ENCODE measurements around the gene RIPK4.

RIPK4 gene

DNA sequence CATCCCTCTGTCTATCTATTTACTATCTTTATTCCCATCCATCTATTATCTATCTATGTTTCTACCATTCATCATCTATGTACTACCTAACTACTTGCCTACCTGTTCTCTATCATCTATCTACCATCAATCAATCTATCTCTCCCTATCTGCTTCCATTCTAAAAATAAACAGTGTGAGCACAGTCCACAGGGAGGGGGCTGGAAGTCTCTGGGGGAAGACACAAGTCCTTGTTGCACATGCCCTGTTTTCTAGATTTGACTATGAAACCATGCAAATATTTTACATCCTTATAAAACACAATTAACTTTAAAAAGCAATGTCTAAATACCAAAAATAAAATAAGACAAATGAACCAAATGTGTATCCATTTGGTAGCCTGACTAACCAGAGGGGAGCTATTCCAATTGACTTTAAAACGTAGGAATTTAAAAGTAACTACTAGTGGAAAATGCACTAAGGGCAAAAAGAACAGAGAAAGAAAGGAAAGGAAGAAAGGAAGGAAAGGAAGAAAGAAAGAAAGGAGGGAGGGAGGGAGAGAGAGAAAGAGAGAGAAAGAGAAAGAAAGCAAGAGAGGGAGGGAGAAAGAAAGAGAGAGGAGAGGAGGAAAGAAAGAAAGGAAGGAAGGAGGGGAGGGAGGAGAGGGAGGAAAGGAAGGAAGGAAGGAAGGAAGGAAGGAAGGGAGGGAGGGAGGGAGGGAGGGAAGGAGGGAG is 13.6 kb upstream of the RIPK4 start:
- Histone ChIP-seq H3K79me1 (ENCODE audit: low read depth, low read length) (no peaks in the 10 kb centered on the region), H2BK120ac (ENCODE audit: low read depth, low read length) (no peak overlapping the region), H2BK15ac (ENCODE audit: low read length) (no peak overlapping the region), H3K4me3 (ENCODE audit: low read length in 2 of 2) (no peak overlapping the region), H2AK5ac (ENCODE audit: low read depth, low read length) (no peak overlapping the region), H2BK12ac (ENCODE audit: low read length) (no peak overlapping the region), H3K36me3 (replicated peaks in 1 of 2; ENCODE audit: control insufficient read depth in 2 of 2, insufficient read depth in 2 of 2, low read length in 2 of 2) (no peaks in the 10 kb centered on the region), H3K14ac (ENCODE audit: low read length) (no peak overlapping the region), H3K4ac (ENCODE audit: low read length) (no peak overlapping the region), H3K9ac (ENCODE audit: low read depth, low read length, poor library complexity) (no peak overlapping the region), H4K8ac (ENCODE audit: low read depth, low read length) (no peak overlapping the region), H3K23ac (ENCODE audit: low read depth, low read length, poor library complexity) (no peak overlapping the region), H3K18ac (ENCODE audit: low read length) (no peak overlapping the region), H3K9me3 (replicated peaks in 1 of 2; ENCODE audit: control insufficient read depth in 2 of 2, insufficient read depth in 1 of 2, low read depth in 1 of 2, low read length in 2 of 2) (no peaks in the 10 kb centered on the region), H3K4me1 (ENCODE audit: control insufficient read depth in 2 of 2, insufficient read depth in 1 of 2, low read depth in 1 of 2, low read length in 2 of 2) (peaks cover 0 to 5% of the 10 kb centered on the region in 2 donors), H3K27ac (replicated peaks; ENCODE audit: low read length) (no peak overlapping the region), H3K27me3 (ENCODE audit: control insufficient read depth in 3 of 3, insufficient read depth in 3 of 3, low read depth in 1 of 3, low read length in 3 of 3) (peaks cover 0 to 14% (median 2%) of the 10 kb centered on the region in 3 experiments), H2AFZ (ENCODE audit: low read length) (no peak overlapping the region), H4K91ac (ENCODE audit: low read depth, low read length, poor library complexity) (no peak overlapping the region), H2BK5ac (ENCODE audit: low read length) (no peak overlapping the region), H3K4me2 (ENCODE audit: insufficient read depth, low read length, poor library complexity, severe bottlenecking) (no peak overlapping the region)
- no CpG with 5 or more reads among the region's 1 CpG for WGBS, 2 donors (ENCODE audit: extremely low coverage in 2 of 2, insufficient read length in 2 of 2, insufficient replicate concordance in 1 of 2)
- no peak for DNase-seq (ENCODE audit: low spot score)

DNA sequence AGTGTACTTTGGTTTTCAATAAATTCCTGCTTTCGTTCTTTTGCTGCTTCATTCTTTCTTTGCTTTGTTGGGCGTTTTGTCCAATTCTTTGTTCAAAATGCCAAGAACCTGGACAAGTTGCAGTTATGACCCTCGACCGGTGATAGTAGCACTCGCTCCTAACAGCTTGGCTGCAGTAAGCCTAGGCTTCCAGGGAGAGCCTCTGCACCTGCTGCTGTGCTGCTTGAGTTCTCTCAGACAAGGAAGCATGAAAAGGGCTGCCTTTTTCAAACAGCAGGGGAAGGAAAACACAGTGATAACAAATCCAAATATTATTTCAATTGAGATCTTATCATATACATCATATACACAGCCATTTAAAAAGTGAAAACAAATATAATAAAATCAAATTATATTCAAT is 12.8 kb upstream of the RIPK4 start:
- Histone ChIP-seq H3K27ac (replicated peaks; ENCODE audit: low read length) (no peak overlapping the region), H3K9ac (ENCODE audit: low read depth, low read length, poor library complexity) (no peak overlapping the region), H2BK120ac (ENCODE audit: low read depth, low read length) (no peak overlapping the region), H2AK5ac (ENCODE audit: low read depth, low read length) (no peak overlapping the region), H3K9me3 (replicated peaks in 1 of 2; ENCODE audit: control insufficient read depth in 2 of 2, insufficient read depth in 1 of 2, low read depth in 1 of 2, low read length in 2 of 2) (no peaks in the 10 kb centered on the region), H2AFZ (ENCODE audit: low read length) (no peak overlapping the region), H3K18ac (ENCODE audit: low read length) (no peak overlapping the region), H3K23ac (ENCODE audit: low read depth, low read length, poor library complexity) (no peak overlapping the region), H4K91ac (ENCODE audit: low read depth, low read length, poor library complexity) (no peak overlapping the region), H3K27me3 (ENCODE audit: control insufficient read depth in 3 of 3, insufficient read depth in 3 of 3, low read depth in 1 of 3, low read length in 3 of 3) (peaks cover 0 to 23% (median 2%) of the 10 kb centered on the region in 3 experiments), H3K4me1 (ENCODE audit: control insufficient read depth in 2 of 2, insufficient read depth in 1 of 2, low read depth in 1 of 2, low read length in 2 of 2) (peaks cover 0 to 5% of the 10 kb centered on the region in 2 donors), H2BK5ac (ENCODE audit: low read length) (no peak overlapping the region), H4K8ac (ENCODE audit: low read depth, low read length) (no peak overlapping the region), H2BK15ac (ENCODE audit: low read length) (no peak overlapping the region), H3K4me2 (ENCODE audit: insufficient read depth, low read length, poor library complexity, severe bottlenecking) (no peak overlapping the region), H3K36me3 (replicated peaks in 1 of 2; ENCODE audit: control insufficient read depth in 2 of 2, insufficient read depth in 2 of 2, low read length in 2 of 2) (no peaks in the 10 kb centered on the region), H3K79me1 (ENCODE audit: low read depth, low read length) (no peaks in the 10 kb centered on the region), H2BK12ac (ENCODE audit: low read length) (no peak overlapping the region), H3K14ac (ENCODE audit: low read length) (no peak overlapping the region), H3K4ac (ENCODE audit: low read length) (no peak overlapping the region), H3K4me3 (ENCODE audit: low read length in 2 of 2) (no peak overlapping the region)
- WGBS, 2 donors (ENCODE audit: extremely low coverage in 2 of 2, insufficient read length in 2 of 2, insufficient replicate concordance in 1 of 2): no CpG with 5 or more reads among the region's 5 CpGs
- DNase-seq (ENCODE audit: low spot score): no peak

DNA sequence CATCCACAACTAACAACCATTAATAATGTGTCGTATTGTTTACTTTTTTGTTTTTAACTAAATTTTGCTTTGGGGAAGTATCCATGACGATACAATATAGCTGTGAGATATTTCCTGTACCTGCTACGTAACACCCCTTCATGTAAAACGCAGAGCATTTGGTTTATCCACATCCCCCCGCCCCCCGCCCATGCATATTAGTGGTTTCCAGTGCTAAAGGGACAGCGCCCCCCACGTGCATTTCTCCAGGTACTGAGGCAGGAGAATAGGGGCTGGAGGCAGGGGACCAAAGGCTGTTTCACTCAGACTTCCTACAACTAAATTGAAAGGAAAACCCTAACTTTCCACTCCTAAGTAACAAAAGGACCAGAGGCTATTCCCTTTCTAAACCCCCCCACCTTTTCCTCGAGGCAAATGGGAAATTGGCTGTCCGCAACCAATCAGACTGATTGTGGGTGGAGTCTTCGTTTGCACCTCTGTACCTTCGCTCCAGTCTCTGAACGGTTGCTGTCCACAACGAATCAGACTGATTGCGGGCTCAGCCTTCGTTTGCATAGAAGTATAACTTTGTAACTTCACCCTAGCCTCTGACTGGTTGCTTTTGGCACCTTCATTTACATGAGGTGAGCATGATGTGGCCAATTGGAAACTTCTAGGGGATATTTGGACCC is 12.2 kb upstream of the RIPK4 start:
- Histone ChIP-seq H3K27me3 (ENCODE audit: control insufficient read depth in 3 of 3, insufficient read depth in 3 of 3, low read depth in 1 of 3, low read length in 3 of 3) (peaks cover 0 to 24% (median 2%) of the 10 kb centered on the region in 3 experiments), H2BK120ac (ENCODE audit: low read depth, low read length) (no peak overlapping the region), H4K91ac (ENCODE audit: low read depth, low read length, poor library complexity) (no peak overlapping the region), H2AK5ac (ENCODE audit: low read depth, low read length) (no peak overlapping the region), H2BK15ac (ENCODE audit: low read length) (no peak overlapping the region), H3K4ac (ENCODE audit: low read length) (no peak overlapping the region), H3K9ac (ENCODE audit: low read depth, low read length, poor library complexity) (no peak overlapping the region), H3K14ac (ENCODE audit: low read length) (no peak overlapping the region), H3K18ac (ENCODE audit: low read length) (no peak overlapping the region), H3K27ac (replicated peaks; ENCODE audit: low read length) (no peak overlapping the region), H2BK5ac (ENCODE audit: low read length) (no peak overlapping the region), H3K4me3 (ENCODE audit: low read length in 2 of 2) (no peak overlapping the region), H3K79me1 (ENCODE audit: low read depth, low read length) (no peaks in the 10 kb centered on the region), H2AFZ (ENCODE audit: low read length) (no peak overlapping the region), H3K23ac (ENCODE audit: low read depth, low read length, poor library complexity) (no peak overlapping the region), H4K8ac (ENCODE audit: low read depth, low read length) (no peak overlapping the region), H3K36me3 (replicated peaks in 1 of 2; ENCODE audit: control insufficient read depth in 2 of 2, insufficient read depth in 2 of 2, low read length in 2 of 2) (no peaks in the 10 kb centered on the region), H3K4me2 (ENCODE audit: insufficient read depth, low read length, poor library complexity, severe bottlenecking) (no peak overlapping the region), H2BK12ac (ENCODE audit: low read length) (no peak overlapping the region), H3K4me1 (ENCODE audit: control insufficient read depth in 2 of 2, insufficient read depth in 1 of 2, low read depth in 1 of 2, low read length in 2 of 2) (peaks cover 0 to 5% of the 10 kb centered on the region in 2 donors), H3K9me3 (replicated peaks in 1 of 2; ENCODE audit: control insufficient read depth in 2 of 2, insufficient read depth in 1 of 2, low read depth in 1 of 2, low read length in 2 of 2) (no peaks in the 10 kb centered on the region)
- WGBS, 2 donors (ENCODE audit: extremely low coverage in 2 of 2, insufficient read length in 2 of 2, insufficient replicate concordance in 1 of 2): no CpG with 5 or more reads among the region's 16 CpGs
- DNase-seq (ENCODE audit: low spot score): no peak

DNA sequence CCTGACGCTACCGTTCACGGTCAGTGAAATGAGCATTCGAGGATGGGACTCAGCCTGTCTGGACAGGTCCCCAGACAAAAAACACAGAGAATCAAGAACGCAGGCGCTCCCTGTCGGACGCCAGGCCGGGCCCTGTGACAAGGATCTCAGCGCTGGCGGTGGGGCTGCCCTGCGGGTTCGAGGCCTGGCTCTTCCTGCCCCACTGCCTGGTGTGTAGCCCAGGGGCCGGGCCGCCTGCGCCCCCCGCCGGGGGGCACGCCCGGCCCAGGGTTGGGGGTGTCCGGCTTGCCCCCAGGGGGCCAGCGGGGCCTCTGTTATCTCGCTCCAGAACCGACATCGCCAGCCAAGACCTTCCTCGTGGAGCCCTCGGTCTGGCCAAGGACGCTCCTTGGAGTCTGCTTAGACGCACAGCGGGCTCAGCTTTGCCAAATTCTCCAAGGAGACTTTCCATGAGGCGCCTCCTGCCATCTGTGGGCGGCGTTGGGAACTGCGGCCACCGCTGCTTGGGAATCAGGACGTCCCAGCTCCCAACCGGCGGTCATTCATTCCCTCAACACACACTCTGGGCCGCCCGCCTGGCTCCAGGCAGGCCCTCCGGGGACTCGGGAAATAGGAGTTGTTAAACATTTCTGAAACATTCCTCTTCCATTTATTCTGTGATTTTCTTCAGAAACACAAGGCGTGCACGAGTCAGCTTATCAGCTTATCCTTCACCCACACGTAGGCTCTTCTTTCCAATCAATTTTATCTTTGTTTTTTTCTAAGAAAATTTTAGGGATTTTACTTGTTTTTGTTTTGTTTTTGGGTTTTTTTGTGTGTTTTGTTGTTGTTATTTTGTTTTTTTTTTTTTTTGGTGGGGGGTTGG is 11.3 kb upstream of the RIPK4 start:
- no peaks in the 10 kb centered on the region for H3K9me3 ChIP-seq (replicated peaks in 1 of 2; ENCODE audit: control insufficient read depth in 2 of 2, insufficient read depth in 1 of 2, low read depth in 1 of 2, low read length in 2 of 2)
- no peak overlapping the region for H4K91ac ChIP-seq (ENCODE audit: low read depth, low read length, poor library complexity)
- no peak overlapping the region for H3K27ac ChIP-seq (replicated peaks; ENCODE audit: low read length)
- peak overlapping the region; percentile 2 for H3K18ac ChIP-seq (ENCODE audit: low read length)
- H3K14ac ChIP-seq (ENCODE audit: low read length): no peak overlapping the region
- H3K4ac ChIP-seq (ENCODE audit: low read length): no peak overlapping the region
- no peak overlapping the region for H2BK15ac ChIP-seq (ENCODE audit: low read length)
- H2AK5ac ChIP-seq (ENCODE audit: low read depth, low read length): no peak overlapping the region
- no peak overlapping the region for H3K23ac ChIP-seq (ENCODE audit: low read depth, low read length, poor library complexity)
- H2AFZ ChIP-seq (ENCODE audit: low read length): peak overlapping the region; percentile 70
- WGBS, 2 donors (ENCODE audit: extremely low coverage in 2 of 2, insufficient read length in 2 of 2, insufficient replicate concordance in 1 of 2): no CpG with 5 or more reads among the region's 45 CpGs
- no peak overlapping the region for H3K9ac ChIP-seq (ENCODE audit: low read depth, low read length, poor library complexity)
- H2BK12ac ChIP-seq (ENCODE audit: low read length): no peak overlapping the region
- peaks cover 0 to 26% (median 2%) of the 10 kb centered on the region in 3 experiments for H3K27me3 ChIP-seq (ENCODE audit: control insufficient read depth in 3 of 3, insufficient read depth in 3 of 3, low read depth in 1 of 3, low read length in 3 of 3)
- H4K8ac ChIP-seq (ENCODE audit: low read depth, low read length): no peak overlapping the region
- H3K79me1 ChIP-seq (ENCODE audit: low read depth, low read length): no peaks in the 10 kb centered on the region
- peaks cover 0 to 5% of the 10 kb centered on the region in 2 donors for H3K4me1 ChIP-seq (ENCODE audit: control insufficient read depth in 2 of 2, insufficient read depth in 1 of 2, low read depth in 1 of 2, low read length in 2 of 2)
- H2BK5ac ChIP-seq (ENCODE audit: low read length): no peak overlapping the region
- no peak overlapping the region for H2BK120ac ChIP-seq (ENCODE audit: low read depth, low read length)
- H3K4me2 ChIP-seq (ENCODE audit: insufficient read depth, low read length, poor library complexity, severe bottlenecking): peak overlapping the region; percentile 40
- DNase-seq (ENCODE audit: low spot score): peak; percentile 82
- no peak overlapping the region for H3K4me3 ChIP-seq (ENCODE audit: low read length in 2 of 2)
- no peaks in the 10 kb centered on the region for H3K36me3 ChIP-seq (replicated peaks in 1 of 2; ENCODE audit: control insufficient read depth in 2 of 2, insufficient read depth in 2 of 2, low read length in 2 of 2)
